ENCODE results near the gene SLC44A3. TPM values are rescaled to one million over a fixed set of nuclear protein-coding genes. Genes with fewer than 3 reads are reported as not detected.

Gene SLC44A3
- total RNA-seq, 4 donors from 2014 or later, result 0.19 TPM; not detected in 3

DNA sequence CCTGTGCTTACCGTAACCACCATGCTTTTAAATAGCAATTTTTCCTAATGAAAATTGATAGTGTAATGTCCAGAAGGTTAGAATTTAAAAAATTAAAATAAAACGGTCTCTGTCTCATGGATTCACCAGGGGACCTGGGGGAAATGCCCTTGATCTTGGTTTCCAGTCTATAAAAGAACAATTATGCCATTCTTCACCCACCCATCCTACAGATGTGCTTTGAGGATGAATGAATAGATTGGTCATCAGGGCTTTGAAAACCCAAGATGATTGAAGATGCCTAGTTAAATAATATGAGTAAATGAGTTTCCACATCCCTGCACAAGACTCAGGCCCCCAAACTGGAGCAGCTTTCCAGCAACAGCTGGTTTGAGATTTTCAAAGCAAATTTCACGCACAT lies 68.0 kb downstream of the SLC44A3 start:
- Histone ChIP-seq H3K4me3 (no peak overlapping the region), H3K36me3 (no peaks in the 10 kb centered on the region), H3K27ac (no peak overlapping the region), H3K27me3 (no peaks in the 10 kb centered on the region), H3K4me1 (peaks cover 0 to 6% of the 10 kb centered on the region in 2 donors), H3K9me3 (no peaks in the 10 kb centered on the region)
- no peak for DNase-seq
- intact Hi-C loops (cut with DNase I; ENCODE audit: low total_unique reads), result no loop called here
- no peak for TF ChIP-seq POLR2A (IDR thresholded peaks at IDR 0.05)
- TF ChIP-seq, protein P1, sequence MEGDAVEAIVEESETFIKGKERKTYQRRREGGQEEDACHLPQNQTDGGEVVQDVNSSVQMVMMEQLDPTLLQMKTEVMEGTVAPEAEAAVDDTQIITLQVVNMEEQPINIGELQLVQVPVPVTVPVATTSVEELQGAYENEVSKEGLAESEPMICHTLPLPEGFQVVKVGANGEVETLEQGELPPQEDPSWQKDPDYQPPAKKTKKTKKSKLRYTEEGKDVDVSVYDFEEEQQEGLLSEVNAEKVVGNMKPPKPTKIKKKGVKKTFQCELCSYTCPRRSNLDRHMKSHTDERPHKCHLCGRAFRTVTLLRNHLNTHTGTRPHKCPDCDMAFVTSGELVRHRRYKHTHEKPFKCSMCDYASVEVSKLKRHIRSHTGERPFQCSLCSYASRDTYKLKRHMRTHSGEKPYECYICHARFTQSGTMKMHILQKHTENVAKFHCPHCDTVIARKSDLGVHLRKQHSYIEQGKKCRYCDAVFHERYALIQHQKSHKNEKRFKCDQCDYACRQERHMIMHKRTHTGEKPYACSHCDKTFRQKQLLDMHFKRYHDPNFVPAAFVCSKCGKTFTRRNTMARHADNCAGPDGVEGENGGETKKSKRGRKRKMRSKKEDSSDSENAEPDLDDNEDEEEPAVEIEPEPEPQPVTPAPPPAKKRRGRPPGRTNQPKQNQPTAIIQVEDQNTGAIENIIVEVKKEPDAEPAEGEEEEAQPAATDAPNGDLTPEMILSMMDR (IDR thresholded peaks at IDR 0.05 in 4 of 5, conservative IDR thresholded peaks at IDR 0.05 in 1 of 5), result no peak
- no peak for ATAC-seq
- in situ Hi-C loops (cut with MboI; ENCODE audit: low sequenced_read_pairs in 4 of 4), result no loop called here

DNA sequence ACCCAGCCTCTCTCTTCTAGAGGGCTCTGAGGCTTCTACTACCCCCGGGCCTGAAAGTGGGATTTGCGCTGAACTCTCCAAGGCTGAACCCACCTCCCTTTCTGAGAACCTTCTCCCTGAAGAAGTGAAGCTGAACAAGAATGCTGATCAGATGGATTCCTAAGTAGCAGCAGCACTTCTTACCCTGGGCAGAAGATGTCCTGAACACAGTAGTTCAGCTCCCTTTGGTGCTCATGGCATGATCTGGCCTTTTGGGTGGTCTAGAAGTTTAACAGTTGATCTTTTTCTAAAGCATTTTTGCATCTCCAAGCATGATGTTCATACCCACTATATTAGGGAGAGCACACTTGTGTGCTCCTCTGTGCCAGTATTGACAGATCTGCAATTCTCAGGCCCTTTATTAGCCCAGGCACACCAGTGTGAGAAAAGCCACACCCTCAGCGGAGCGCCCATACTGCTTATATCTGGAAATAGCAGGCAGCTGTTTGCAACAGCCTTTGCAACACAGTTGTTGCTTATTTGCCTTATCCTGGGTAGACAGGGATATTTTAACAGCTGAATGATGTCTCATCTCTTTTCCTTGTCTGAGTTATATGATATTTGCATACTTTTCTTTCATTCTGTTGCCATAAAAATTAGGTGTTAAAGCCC lies 72.6 kb downstream of the SLC44A3 start:
- no peaks in the 10 kb centered on the region for H3K4me1 ChIP-seq
- in situ Hi-C loops (cut with MboI; ENCODE audit: low sequenced_read_pairs in 4 of 4) (no loop called here), intact Hi-C loops (cut with DNase I; ENCODE audit: low total_unique reads) (no loop called here)
- no peak for TF ChIP-seq POLR2A (IDR thresholded peaks at IDR 0.05)
- TF ChIP-seq, protein P1 (IDR thresholded peaks at IDR 0.05 in 4 of 5, conservative IDR thresholded peaks at IDR 0.05 in 1 of 5), result no peak
- no peaks in the 10 kb centered on the region for H3K36me3 ChIP-seq
- no peak for DNase-seq
- H3K27ac ChIP-seq, result no peak overlapping the region
- ATAC-seq, result no peak
- H3K27me3 ChIP-seq, result no peaks in the 10 kb centered on the region
- no peaks in the 10 kb centered on the region for H3K9me3 ChIP-seq
- H3K4me3 ChIP-seq, result no peak overlapping the region

DNA sequence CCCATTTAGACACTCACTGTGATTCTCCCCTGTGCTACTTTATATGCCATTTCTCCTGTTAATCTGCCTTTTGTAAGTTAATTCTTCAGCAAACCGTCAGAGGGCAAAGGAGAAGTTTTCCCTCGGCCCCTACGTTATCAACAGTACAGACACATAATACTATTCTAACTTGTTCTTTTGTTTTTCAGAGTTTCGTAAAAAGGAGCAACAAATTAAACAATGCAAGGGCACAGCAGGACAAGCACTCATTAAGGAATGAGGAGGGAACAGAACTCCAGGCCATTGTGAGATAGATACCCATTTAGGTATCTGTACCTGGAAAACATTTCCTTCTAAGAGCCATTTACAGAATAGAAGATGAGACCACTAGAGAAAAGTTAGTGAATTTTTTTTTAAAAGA lies 74.5 kb downstream of the SLC44A3 start:
- no peaks in the 10 kb centered on the region for H3K27me3 ChIP-seq
- TF ChIP-seq, protein P1 (IDR thresholded peaks at IDR 0.05 in 4 of 5, conservative IDR thresholded peaks at IDR 0.05 in 1 of 5), result no peak
- TF ChIP-seq POLR2A (IDR thresholded peaks at IDR 0.05), result no peak
- H3K27ac ChIP-seq, result no peak overlapping the region
- no peaks in the 10 kb centered on the region for H3K36me3 ChIP-seq
- DNase-seq (no peak), ATAC-seq (no peak)
- in situ Hi-C loops (cut with MboI; ENCODE audit: low sequenced_read_pairs in 4 of 4), result no loop called here
- intact Hi-C loops (cut with DNase I; ENCODE audit: low total_unique reads), result no loop called here
- no peaks in the 10 kb centered on the region for H3K4me1 ChIP-seq
- no peak overlapping the region for H3K4me3 ChIP-seq
- H3K9me3 ChIP-seq, result no peaks in the 10 kb centered on the region

DNA sequence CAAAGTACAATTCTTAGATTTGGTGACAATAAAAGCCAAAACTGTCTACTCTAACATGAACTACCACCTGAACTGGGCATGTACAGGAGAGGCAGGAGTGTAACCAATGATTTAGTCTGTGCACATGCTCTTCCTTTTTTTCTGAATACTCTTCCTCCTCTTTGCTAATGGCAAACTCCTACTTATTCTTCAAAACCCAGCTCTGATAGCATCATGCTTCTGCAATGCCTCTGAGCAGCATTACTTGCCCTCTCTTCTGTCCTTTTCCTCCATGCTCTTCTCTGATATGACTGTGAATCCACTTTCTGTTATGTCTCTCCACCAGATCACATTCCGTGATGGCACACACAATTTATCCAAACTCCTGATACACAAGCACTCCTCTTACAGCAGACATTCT lies 75.4 kb downstream of the SLC44A3 start:
- no peaks in the 10 kb centered on the region for H3K4me1 ChIP-seq
- ATAC-seq, result no peak
- intact Hi-C loops (cut with DNase I; ENCODE audit: low total_unique reads) (no loop called here), in situ Hi-C loops (cut with MboI; ENCODE audit: low sequenced_read_pairs in 4 of 4) (no loop called here)
- no peaks in the 10 kb centered on the region for H3K27me3 ChIP-seq
- H3K27ac ChIP-seq, result no peak overlapping the region
- TF ChIP-seq, protein P1 (IDR thresholded peaks at IDR 0.05 in 4 of 5, conservative IDR thresholded peaks at IDR 0.05 in 1 of 5), result no peak
- TF ChIP-seq POLR2A (IDR thresholded peaks at IDR 0.05), result no peak
- H3K9me3 ChIP-seq, result no peaks in the 10 kb centered on the region
- no peak for DNase-seq
- no peaks in the 10 kb centered on the region for H3K36me3 ChIP-seq
- H3K4me3 ChIP-seq, result no peak overlapping the region
